GM19023 (cell line): ENCODE results near the gene EIF2S1.
"Not testable (repeated sequence)": the region's sequence is repeated elsewhere in the genome, so short reads cannot be mapped to it uniquely, and the experiment has no call there.

ENCODE experiments used
- ATAC-seq: cut with Tn5 transposase; IDR thresholded peaks from one replicate; pipeline ENCODE4 v1.9.1; 2021; ENCODE audit warnings: mild to moderate bottlenecking, moderate library complexity; ENCODE audit not compliant: unreplicated experiment

The EIF2S1 gene

DNA sequence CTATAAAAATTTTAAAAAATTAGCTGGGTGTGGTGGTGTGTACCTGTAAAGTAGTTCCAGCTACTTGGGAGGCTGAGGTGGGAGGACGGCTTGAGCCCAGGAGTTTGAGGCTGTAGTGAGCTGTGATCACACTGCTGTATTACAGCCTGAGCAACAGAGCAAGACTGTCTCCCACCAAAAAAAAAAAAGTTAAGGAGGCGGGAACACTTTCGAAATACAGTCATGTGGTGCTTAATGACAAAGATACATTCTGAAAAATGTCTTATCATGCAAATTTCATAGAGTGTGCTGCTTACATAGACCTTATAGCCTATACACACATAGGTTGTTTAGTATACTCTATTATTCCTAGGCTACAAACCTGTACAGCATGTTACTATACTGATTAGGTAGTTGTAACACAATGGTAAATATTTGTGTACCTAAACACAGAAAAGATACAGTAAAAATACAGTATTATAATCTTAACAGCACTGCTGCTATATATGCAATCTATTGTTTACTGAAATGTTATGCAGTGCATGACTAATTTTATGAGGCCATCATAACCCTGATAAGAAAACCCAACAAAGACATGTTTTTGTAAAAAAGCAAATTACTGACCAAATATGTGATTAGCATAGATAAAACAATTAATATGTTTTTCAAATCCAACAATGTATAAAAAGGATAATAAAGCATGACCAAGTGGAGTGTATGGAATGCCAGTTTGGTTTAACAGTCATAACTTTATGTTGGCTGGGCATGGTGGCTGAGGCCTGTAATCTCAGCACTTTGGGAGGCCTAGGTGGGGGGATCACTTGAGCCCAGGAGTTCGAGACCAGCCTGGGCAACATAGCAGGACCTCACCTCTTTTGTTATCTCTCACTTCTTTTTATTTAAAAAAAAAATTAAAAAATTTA lies 11.4 kb downstream of the EIF2S1 start:
- ATAC-seq: no peak

DNA sequence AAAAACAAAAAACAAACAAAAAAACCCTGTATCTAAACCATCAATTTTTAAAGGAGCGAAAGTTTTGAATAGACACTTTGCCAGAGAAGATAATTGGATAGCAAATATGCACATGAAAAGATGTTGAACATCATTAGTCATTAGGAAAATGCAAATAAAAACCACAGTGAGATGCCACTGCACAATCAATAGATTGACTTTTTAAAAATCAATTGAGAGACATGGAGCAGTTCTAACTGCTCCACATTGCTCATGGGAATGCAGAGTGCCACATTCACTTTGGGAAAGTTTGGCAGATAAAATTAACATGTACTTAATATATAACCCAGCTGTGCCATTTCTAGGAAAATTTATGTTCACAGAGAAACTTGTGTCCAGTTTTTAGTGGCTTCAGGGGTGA lies 12.7 kb downstream of the EIF2S1 start:
- ATAC-seq: no peak

DNA sequence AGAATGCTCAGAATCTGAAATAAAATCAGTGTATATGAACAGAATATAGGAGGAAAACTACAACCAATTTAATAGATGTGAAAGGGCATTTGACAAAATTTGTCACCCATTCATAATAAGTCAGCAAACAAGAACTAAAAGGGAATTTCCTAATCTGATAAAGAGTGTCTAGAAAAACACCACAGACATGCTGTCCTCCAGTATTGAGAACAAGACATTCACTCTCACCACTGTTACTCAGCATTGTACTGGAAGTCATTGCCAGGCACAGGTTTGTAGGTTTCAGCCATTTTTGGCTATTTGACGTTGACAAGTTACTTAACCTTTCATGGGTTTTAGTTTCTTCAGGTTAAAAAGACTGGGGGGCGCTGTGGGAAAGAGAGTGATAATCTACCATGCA lies 13.2 kb downstream of the EIF2S1 start:
- no peak for ATAC-seq

DNA sequence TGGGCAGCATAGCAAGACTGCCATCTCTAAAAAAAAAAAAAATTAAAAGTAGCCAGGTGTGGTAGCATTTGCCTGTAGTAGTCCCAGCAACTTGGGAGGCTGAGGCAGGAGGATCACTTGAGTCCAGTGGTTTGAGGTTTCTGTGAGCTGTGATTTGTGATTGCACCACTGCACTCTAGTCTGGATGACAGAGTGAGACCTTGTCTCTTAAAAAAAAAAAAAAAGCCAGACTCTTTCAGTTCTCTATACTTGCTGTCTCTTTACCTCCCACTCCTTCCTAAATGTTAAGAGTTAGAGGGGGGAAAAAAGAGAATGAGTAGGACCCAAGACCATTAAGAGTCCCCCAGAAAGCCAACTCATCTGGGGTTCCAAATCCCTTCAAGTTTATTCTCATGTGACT lies 17.8 kb downstream of the EIF2S1 start:
- ATAC-seq: no peak

DNA sequence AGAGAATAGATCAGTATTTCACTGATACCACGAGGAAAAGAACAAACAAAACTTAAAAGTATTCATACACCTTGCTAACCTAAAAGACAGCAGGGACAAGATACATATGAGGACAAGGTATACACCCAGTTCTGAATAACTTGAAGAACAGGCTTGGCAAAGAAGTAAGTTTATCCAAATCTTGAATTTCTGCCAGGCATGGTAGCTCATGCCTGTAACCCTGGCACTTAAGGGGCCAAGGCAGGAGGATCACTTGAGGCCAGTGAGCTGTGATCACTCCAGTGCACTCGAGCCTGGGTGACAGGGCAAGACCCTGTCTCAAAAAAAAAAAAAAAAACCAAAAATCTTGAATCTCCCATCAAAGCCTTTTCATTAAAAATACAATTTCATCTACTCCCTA lies 25.0 kb downstream of the EIF2S1 start:
- no peak for ATAC-seq

DNA sequence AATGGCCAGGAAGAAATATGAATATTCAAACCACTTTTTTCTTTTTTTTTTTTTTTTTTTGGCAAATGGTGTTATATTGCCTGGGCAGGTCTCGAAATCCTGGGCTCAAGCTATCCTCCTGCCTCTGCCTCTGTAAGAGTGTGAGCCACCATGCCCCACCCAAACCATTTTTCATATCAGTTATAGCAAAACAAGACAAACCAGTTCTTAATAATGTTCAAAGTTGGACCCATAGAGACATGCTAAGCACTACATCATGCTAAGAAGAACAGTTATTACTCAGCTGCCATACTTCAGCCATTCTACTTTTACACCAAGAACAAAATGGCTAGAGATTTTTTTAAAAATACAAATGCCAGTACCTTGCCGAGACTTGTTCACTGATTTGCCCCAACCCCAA lies 25.5 kb downstream of the EIF2S1 start:
- no peak for ATAC-seq

DNA sequence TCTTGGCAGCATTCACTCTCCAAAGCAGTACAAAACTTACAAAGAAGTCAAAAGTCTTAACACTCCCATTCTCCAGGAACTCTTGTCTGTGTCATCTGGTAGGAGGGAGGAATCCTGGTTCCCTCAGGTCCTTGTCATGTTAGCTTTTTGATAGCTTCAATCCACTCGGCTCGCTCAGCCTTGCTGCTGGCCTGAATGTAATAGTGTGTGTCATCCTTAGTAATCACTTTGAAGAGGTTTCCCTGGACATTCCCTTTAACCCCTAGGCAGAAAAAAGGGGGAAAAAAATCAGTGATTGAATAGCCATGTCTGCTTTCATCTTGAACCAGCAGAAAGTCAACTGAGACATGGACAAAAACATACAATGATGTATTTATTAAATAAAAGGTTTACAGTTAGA lies 27.1 kb downstream of the EIF2S1 start:
- no peak for ATAC-seq

DNA sequence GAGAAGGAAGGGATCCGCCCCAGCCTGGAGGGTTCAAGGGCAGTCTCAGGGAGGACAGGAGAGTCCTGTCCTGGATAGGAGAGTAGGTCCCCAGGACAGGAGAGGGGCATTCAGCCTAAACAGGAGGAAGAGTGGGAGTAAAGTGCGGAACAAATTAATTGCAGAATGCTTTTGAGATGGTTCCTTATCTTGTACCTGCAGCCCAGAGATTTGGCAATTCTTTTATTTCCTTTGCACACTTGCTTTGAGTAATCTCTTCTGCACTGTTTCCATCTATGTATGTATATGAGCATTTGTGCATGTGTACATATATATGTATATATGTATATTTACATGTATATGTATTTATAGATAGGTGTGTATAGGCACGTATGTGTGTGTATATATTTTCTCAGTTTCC lies 29.1 kb downstream of the EIF2S1 start:
- ATAC-seq: no peak

DNA sequence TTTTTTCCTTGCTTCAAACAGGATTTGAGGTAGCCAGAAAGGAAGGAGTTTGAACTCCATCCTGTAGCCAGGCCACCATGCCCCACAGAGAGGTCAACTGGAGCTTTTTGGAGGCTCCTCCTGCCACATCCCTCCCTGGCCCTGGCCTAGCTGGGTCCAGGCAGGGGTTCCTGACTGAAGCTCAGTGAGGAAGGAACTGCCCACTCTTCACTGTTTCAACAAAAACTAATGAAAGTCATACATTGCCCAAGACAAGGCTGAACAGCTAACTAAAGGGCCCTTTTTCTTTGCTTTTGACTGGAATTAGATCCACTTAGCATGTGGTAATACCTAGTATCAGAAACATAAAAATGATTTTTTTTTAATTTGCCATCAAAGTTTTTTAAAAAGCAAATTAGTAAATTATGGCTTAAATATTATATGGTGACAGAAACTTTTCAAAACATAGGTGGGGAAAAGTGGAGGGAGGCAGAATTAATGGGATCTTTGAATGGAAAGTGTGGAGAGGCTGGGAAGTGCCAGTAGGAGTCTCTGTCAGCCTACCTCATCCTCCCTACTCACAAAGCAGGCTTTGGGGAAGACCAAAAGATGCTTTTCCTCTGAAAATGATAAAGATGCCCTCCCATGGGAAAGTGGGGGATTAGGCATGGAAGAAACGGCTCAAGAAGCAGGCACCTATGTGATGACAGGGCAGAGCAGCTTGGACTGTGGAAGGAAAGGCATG lies 29.8 kb downstream of the EIF2S1 start:
- ATAC-seq: no peak

DNA sequence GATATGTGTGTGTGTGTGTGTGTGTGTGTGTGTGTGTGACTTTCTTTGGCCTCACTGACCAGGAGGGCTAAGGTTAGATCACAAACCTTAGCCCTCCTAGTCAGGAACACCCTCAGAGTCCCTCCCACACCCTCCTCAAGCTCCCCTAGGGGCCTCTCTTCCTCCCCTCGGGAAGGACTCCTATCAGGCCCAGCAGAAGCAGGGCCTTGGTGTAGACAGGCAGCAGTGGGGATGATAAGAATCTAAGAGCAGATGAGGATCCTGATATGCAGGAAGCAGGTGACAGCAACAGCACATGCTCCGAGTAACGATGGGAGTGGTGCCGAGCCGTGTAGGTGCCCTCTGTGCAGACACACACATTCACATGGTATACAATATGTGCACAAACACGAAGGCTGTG lies 31.1 kb downstream of the EIF2S1 start:
- ATAC-seq: no peak

DNA sequence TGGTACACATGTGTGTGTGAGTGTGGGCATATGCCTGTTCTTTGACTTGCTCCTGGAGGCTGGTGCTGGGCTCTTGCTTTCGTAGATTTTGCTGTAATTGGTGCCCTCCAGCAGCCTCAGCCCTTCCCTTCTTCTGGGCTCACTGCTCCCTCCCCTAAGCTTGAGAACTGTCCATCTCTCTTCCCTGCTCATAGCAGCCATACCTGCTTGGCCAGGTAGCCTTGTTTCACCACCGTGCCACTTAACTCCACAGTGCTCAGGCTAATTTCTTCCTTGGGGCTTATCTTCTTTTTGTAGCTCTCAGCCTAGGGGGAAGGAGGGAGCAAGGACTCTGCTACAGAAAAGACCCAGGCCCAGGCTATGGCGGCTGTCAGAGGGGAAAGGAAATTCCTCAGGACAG lies 32.0 kb downstream of the EIF2S1 start:
- no peak for ATAC-seq

DNA sequence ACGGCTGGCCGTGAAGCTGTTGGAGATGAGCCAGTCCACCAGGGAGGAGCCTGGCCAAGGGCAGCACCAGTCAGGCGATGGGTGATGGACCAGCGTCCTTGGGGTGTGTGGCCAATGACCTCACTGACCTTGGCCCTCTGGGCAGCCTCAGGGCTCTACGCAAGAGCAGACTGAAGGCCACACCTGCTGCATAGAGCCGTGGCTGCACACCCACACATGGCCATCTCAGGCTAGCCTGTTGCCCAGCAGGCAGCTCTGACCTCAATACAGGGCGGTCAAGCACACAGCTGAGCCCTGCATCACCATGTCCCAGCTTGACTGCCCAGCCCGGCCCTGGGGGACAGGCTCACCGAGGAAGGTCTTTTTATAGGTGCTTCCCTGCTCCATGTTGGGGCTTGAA lies 32.7 kb downstream of the EIF2S1 start:
- ATAC-seq: no peak

DNA sequence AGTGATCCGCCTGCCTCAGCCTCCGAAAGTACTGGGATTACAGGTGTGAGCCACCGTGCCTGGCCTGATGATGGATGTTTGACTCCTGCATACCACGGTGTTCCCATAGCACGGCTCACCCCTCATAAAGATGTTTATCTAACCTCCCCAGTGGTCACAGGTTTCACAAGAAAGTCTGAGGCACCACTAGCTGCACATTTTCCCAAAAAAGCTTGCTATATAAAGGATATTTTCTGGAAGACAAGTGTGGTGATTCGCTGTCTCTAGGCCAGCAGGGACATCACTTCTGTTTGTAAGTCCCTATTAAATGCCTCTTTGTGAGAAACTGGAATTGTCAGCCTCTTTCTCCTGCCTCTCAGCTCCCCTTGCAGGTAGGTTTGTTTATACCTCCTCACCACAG lies 33.6 kb downstream of the EIF2S1 start:
- ATAC-seq: no peak

DNA sequence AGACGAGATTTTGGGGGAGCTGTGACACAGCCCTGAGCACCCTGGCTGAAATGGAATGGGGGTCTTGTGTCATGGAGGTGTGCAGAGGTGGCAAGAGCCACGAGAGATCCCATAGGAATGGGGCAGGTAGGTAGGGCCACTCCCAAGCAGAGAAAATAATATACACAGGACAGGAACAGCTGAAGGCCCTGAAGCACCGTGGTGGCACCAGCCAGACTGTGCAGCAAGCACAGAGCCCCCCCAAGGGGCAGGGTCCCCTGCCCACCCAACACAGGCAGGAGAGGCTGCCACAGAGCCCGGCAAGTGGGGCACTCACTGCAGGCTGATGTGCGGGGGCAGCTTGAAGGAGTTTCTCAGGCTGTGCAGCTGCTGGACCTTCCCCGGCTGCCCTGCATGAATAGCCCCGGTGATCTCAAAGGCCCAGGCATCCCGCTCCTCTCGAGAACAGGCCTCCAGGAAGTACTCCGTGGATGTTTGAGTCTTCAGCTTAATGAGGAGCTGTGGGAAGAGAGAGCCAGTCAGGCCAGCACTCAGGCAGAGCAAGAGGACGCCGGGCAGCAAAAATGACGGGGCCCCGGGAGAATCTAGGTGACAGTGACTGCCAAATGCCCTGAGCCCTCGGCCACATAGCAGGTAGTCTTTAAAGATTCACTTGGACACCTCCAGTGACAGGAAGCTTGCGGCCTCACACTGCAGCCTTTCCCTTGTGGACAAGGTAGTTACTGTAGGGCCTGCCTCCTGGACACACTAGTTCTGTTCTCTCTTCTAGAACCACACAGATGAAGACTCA lies 35.2 kb downstream of the EIF2S1 start:
- no peak for ATAC-seq

DNA sequence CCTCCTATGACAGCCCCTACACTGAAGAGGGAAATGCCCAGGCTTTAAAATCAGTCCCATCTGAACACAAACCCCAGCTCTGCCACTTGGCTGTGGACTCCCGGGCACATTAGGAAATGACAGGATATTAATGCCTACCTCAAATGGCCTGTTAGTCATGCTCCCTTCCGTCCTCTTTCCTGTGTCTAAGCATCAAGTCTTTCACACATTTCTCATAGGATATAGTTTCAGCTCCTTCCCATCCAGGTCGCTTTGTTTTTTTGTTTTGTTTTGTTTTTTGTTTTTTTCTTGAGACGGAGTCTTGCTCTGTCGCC lies 35.7 kb downstream of the EIF2S1 start:
- no peak for ATAC-seq

DNA sequence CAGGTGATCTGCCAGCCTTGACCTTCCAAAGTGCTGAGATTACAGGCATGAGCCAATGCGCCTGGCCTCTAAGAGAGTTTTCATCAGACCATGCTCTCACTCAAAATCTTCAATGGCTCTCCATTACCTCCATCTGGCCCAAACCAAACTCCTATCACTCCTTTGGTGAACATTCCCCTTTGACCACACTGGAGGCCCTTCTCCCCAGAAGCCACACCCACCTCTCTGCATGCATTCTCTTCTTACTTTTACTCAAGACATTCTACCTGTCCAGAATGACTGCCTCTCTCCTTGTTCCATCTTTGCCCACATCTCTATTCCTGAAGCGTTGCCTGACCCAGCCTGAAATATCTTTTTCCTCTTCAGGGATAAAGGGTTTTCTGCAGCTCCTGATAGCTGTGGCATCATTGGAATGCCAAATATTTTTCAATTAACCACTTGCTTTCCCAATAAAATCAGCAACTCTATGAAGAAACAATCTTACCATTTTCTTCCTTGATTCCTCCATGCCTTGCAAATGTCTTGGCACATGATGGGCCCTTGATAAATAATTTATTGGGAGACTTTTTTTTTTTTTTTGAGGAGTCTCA lies 36.3 kb downstream of the EIF2S1 start:
- ATAC-seq: no peak

DNA sequence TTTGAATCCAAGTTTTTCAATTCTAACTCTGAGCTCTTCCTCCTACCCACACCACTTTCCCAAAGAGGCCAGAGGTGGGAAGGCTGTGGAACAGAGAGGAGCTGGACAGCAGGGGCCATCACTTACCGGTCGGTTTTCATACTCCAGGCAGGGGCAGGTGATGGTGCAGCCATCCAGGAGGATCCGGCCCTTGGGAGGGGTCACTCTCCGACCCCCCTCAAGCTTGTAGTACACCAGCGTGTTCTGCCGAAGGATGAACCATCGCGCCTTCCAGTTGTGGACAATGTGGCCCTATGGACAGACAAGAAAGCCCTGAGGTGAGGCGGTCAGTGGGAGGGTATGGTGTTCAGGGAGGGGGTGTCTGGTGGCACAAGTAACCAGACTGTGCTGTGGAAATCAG lies 37.4 kb downstream of the EIF2S1 start:
- no peak for ATAC-seq

DNA sequence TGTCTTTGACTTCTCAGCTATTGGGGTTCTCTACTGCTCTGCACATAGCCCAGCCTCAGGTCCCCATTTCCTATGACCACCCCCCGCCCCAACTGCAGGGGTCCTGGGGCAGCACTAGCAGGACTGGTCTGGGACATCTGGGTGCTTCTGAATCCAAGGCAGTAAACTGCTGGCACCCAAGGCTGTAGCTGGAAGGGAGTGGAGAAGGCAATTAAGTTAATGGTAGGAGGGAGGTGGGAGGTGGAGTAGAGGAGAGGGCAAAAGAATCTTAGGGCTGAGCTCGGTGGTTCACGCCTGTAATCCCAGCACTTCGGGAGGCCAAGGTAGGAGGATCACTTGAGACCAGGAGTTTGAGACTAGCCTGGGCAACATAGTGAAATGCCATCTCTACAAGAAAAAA lies 40.3 kb downstream of the EIF2S1 start:
- no peak for ATAC-seq

DNA sequence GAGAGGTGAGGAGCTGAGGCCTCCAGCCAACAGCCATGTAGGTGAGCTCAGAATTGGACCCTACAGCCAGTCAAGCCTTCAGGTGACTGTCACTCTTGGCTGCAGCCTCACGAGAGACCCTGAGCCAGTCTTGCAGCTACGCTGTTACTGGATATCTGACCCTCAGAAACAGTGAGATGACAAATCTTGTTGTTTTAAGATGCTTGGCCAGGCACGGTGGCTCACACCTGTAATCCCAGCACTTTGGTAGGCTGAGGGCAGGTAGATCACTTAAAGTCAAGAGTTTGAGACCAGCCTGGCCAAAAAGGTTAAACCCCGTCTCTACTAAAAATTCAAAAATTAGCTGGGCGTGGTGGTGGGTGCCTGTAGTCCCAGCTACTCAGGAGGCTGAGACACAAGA lies 45.6 kb downstream of the EIF2S1 start:
- ATAC-seq: no peak

DNA sequence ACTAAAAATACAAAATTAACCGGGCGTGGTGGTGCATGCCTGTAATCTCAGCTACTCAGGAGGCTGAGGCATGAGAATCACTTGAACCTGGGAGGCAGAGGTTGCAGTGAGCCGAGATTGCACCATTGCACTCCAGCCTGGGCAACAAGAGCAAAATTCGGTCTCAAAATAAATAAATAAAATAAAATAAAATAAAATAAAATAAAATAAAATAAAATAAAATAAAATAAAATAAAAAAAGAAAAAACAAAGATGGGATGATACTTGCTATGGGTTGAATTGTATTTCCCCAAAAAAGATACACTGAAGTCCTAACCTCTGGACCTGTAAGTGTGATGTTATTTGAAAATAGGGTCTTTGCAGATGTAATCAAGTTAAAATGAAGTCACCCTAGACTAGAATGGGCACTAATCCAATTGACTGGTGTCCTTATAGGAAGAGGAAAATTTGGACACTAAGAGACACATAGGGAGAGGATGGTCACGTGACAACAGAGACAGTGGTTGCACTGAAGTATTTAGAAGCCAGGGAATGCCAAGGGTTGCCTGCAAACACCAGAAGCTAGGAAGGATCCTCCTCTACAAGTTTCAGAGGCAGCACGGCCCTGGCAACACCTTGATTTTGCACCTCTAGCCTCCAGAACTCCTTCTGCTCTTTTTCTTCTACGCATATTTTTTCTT lies 48.1 kb downstream of the EIF2S1 start:
- not testable (repeated sequence) for ATAC-seq

DNA sequence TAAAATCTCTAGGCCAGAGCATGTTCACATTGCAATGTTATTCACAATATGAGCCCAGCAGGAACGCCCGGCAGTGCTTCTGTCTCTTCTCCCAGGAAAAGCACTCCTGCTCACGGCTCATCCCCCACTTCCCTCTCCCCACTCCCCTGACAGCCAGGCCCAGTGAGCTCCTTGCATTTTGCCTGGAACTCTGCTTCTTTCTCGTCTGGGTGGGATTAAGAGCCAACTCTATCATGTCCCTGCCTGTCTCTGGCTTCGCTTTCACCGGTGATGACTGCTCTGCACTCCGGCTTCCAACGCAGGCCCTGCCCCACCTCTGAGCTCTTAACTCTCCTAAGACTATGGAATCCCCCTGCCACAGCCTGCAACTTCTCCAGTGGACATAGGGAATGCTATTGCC lies 49.3 kb downstream of the EIF2S1 start:
- no peak for ATAC-seq
